H9 (cell line): Measurements from ENCODE around the gene PPP1R18. TPM values are rescaled to one million over a fixed set of nuclear protein-coding genes. Genes with fewer than 3 reads are reported as not detected.

Experiments used
- DNase-seq: peaks from one replicate; pipeline ENCODE4 v3.0.0-alpha.2; 2017
- H2AFZ ChIP-seq: one replicate; pipeline ENCODE4 v1.6.1; 2013; ENCODE audit warnings: mild to moderate bottlenecking, low read length, control low read depth, moderate library complexity
- H2AK5ac ChIP-seq: 2 replicates; pipeline ENCODE4 v1.6.1; 2013; ENCODE audit warnings: low read length, control low read depth, mixed read lengths; ENCODE audit not compliant: insufficient read length
- H2BK120ac ChIP-seq: one replicate; pipeline ENCODE4 v1.6.1; 2013; ENCODE audit warnings: low read depth, mild to moderate bottlenecking, low read length, control low read depth, inconsistent platforms; ENCODE audit not compliant: poor library complexity, severe bottlenecking
- H2BK12ac ChIP-seq: 2 replicates; pipeline ENCODE4 v1.6.1; 2013; ENCODE audit warnings: low read length, control low read depth, mixed read lengths, low read depth; ENCODE audit not compliant: insufficient read length
- H2BK15ac ChIP-seq: 2 replicates; pipeline ENCODE4 v1.6.1; 2013; ENCODE audit warnings: low read depth, low read length, control low read depth
- H2BK20ac ChIP-seq: one replicate; pipeline ENCODE4 v1.6.1; 2013; ENCODE audit warnings: low read depth, mild to moderate bottlenecking, low read length, control low read depth, inconsistent platforms; ENCODE audit not compliant: poor library complexity, severe bottlenecking
- H2BK5ac ChIP-seq: 2 replicates; pipeline ENCODE4 v1.6.1; 2013; ENCODE audit warnings: low read length, control low read depth, mixed read lengths; ENCODE audit not compliant: insufficient read length
- H3K14ac ChIP-seq: 2 replicates; pipeline ENCODE4 v1.6.1; 2013; ENCODE audit warnings: low read length, control low read depth; ENCODE audit not compliant: insufficient read depth
- H3K18ac ChIP-seq: 2 replicates; pipeline ENCODE4 v1.6.1; 2013; ENCODE audit warnings: low read depth, mild to moderate bottlenecking, mixed read lengths, low read length, control low read depth; ENCODE audit not compliant: insufficient read length
- H3K23ac ChIP-seq: 2 replicates; pipeline ENCODE4 v1.6.1; 2013; ENCODE audit warnings: low read length, control low read depth, mixed read lengths, low read depth; ENCODE audit not compliant: insufficient read length
- H3K23me2 ChIP-seq: 2 replicates; pipeline ENCODE4 v1.6.1; 2013; ENCODE audit warnings: low read depth, mild to moderate bottlenecking, mixed read lengths, low read length, control low read depth; ENCODE audit not compliant: insufficient read length, poor library complexity, severe bottlenecking
- H3K27ac ChIP-seq: 2 replicates; pipeline ENCODE4 v1.5.1; 2013; ENCODE audit warnings: low read length, control low read depth, mixed read lengths, low read depth; ENCODE audit not compliant: insufficient read length
- H3K27me3 ChIP-seq: 2 replicates; pipeline ENCODE4 v1.6.1; 2013; ENCODE audit warnings: low read length, control low read depth, inconsistent platforms; ENCODE audit not compliant: insufficient read depth
- H3K4ac ChIP-seq: 2 replicates; pipeline ENCODE4 v1.6.1; 2013; ENCODE audit warnings: low read depth, mild to moderate bottlenecking, control low read depth, inconsistent platforms, low read length, moderate library complexity
- H3K4me1 ChIP-seq: 2 replicates; pipeline ENCODE4 v1.6.1; 2013; ENCODE audit warnings: low read length, control low read depth, inconsistent platforms; ENCODE audit not compliant: insufficient read depth
- H3K4me2 ChIP-seq: 2 replicates; pipeline ENCODE4 v1.6.1; 2013; ENCODE audit warnings: low read length, control low read depth, mixed read lengths; ENCODE audit not compliant: insufficient read length, insufficient read depth
- H3K56ac ChIP-seq: 2 replicates; pipeline ENCODE4 v1.6.1; 2013; ENCODE audit warnings: low read depth, mild to moderate bottlenecking, mixed read lengths, low read length, control low read depth; ENCODE audit not compliant: insufficient read length
- H3K79me1 ChIP-seq: 2 replicates; pipeline ENCODE4 v1.6.1; 2013; ENCODE audit warnings: low read depth, mild to moderate bottlenecking, moderate library complexity, low read length, control low read depth, inconsistent platforms; ENCODE audit not compliant: insufficient read depth, poor library complexity, severe bottlenecking
- H3K79me2 ChIP-seq: 2 replicates; pipeline ENCODE4 v1.6.1; 2013; ENCODE audit warnings: low read length, control low read depth, inconsistent platforms; ENCODE audit not compliant: insufficient read depth
- H3K9ac ChIP-seq: 2 replicates; pipeline ENCODE4 v1.6.1; 2013; ENCODE audit warnings: low read length, control low read depth, mixed read lengths; ENCODE audit not compliant: insufficient read length; ENCODE audit errors: extremely low read depth
- H3K9me3 ChIP-seq: one replicate; pipeline ENCODE4 v1.6.1; 2013; ENCODE audit warnings: low read depth, low read length, inconsistent platforms; ENCODE audit not compliant: control insufficient read depth
- H3T11ph ChIP-seq: one replicate; pipeline ENCODE4 v1.6.1; 2013; ENCODE audit warnings: mild to moderate bottlenecking, low read length, control low read depth, inconsistent platforms
- H4K20me1 ChIP-seq: one replicate; pipeline ENCODE4 v1.6.1; 2013; ENCODE audit not compliant: control insufficient read depth, insufficient read length, insufficient read depth
- H4K5ac ChIP-seq: 2 replicates; pipeline ENCODE4 v1.6.1; 2013; ENCODE audit warnings: low read depth, mild to moderate bottlenecking, mixed read lengths, low read length, control low read depth; ENCODE audit not compliant: insufficient read length
- H4K8ac ChIP-seq: replicated peaks from 2 replicates; pipeline ENCODE4 v1.6.1; 2013; ENCODE audit warnings: low read length, control low read depth, mixed read lengths, low read depth; ENCODE audit not compliant: insufficient read length
- H4K91ac ChIP-seq: 2 replicates; pipeline ENCODE4 v1.6.1; 2013; ENCODE audit warnings: low read depth, mild to moderate bottlenecking, moderate library complexity, mixed read lengths, low read length, control low read depth; ENCODE audit not compliant: insufficient read length
- H3K27ac Mint-ChIP-seq, 3 experiments: 2 replicates in 2 of 3; 3 replicates in 1 of 3; pipeline ENCODE4 v1.8.0; 2020 to 2021; ENCODE audit warnings: mixed read lengths in 3 of 3, mild to moderate bottlenecking in 1 of 3, moderate library complexity in 1 of 3
- H3K27me3 Mint-ChIP-seq: 2 replicates; pipeline ENCODE4 v1.8.0; 2021; ENCODE audit warnings: low read depth, mild to moderate bottlenecking, moderate library complexity, mixed read lengths
- H3K36me3 Mint-ChIP-seq, 3 experiments: 2 replicates in 2 of 3; 3 replicates in 1 of 3; pipeline ENCODE4 v1.8.0; 2020 to 2021; ENCODE audit warnings: low read depth in 3 of 3, mixed read lengths in 3 of 3; ENCODE audit not compliant: insufficient read depth in 1 of 3
- H3K4me1 Mint-ChIP-seq, 2 experiments: 2 replicates each; pipeline ENCODE4 v1.8.0; 2020; ENCODE audit warnings: mixed read lengths in 2 of 2
- H3K4me3 Mint-ChIP-seq, 2 experiments: 2 replicates in 1 of 2; 3 replicates in 1 of 2; pipeline ENCODE4 v1.8.0; 2020 to 2021; ENCODE audit warnings: mild to moderate bottlenecking in 2 of 2, mixed read lengths in 2 of 2, moderate library complexity in 1 of 2
- H3K9me3 Mint-ChIP-seq, 2 experiments: 2 replicates in 1 of 2; 3 replicates in 1 of 2; pipeline ENCODE4 v1.8.0; 2020; ENCODE audit warnings: mild to moderate bottlenecking in 2 of 2, mixed read lengths in 2 of 2, moderate library complexity in 1 of 2
- CTCF ChIP-seq: fragments of 200-600 bp; sonication (generic); conservative IDR thresholded peaks from 3 replicates; pipeline ENCODE4 v1.8.0; 2021; ENCODE audit warnings: antibody characterized with exemption, mild to moderate bottlenecking
- WGBS: extraction: QIAGEN DNeasy Blood & Tissue Kit; methylation state at CpG from one replicate; pipeline ENCODE4 v1.1.7; 2013; ENCODE audit warnings: missing lambda C conversion rate, low lambda C conversion rate, mixed read lengths; ENCODE audit not compliant: insufficient read length; ENCODE audit errors: extremely low coverage; 5-methylcytosine and 5-hydroxymethylcytosine counted together
- total RNA-seq: library from RNA; stranded (reverse); gene quantifications from 2 replicates; pipeline ENCODE4 v1.2.1, GENCODE V29; 2021

The PPP1R18 gene
- total RNA-seq, 1 experiment from 2014 or later: 28.0 TPM

GRCh38 chr6:30654798-30655742, 31.4 kb downstream of the PPP1R18 start:
- no peak overlapping the region; a peak in 1 of 7 replicates for H3K27ac Mint-ChIP-seq

More at GRCh38 chr6:30654798-30655742, 31.4 kb downstream of the PPP1R18 start:
- Histone ChIP-seq H2AFZ (no peak overlapping the region), H3K9me3 (no peaks in the 10 kb centered on the region), H2BK5ac (no peak overlapping the region), H3K79me1 (no peaks in the 10 kb centered on the region), H3K18ac (no peak overlapping the region), H3K79me2 (no peaks in the 10 kb centered on the region), H3T11ph (no peak overlapping the region), H2BK12ac (no peak overlapping the region), H3K4ac (no peak overlapping the region), H3K4me1 (no peaks in the 10 kb centered on the region), H4K91ac (no peak overlapping the region), H3K27me3 (no peaks in the 10 kb centered on the region), H4K5ac (no peak overlapping the region), H4K8ac (no peak overlapping the region), H3K23ac (no peak overlapping the region), H3K23me2 (no peaks in the 10 kb centered on the region), H3K4me2 (no peak overlapping the region), H3K56ac (no peak overlapping the region), H3K9ac (no peak overlapping the region), H4K20me1 (no peaks in the 10 kb centered on the region), H3K14ac (no peak overlapping the region), H2BK15ac (no peak overlapping the region), H2BK120ac (no peak overlapping the region), H2AK5ac (no peak overlapping the region), H2BK20ac (no peak overlapping the region), H3K27ac (no peak overlapping the region)
- Mint-ChIP-seq H3K4me3 (no peak overlapping the region; a peak in 1 of 5 replicates), H3K9me3 (no peaks in the 10 kb centered on the region), H3K4me1 (no peaks in the 10 kb centered on the region), H3K36me3 (peaks cover 32 to 88% (median 72%) of the 10 kb centered on the region in 3 experiments; a peak in 6 of 7 replicates), H3K27me3 (no peaks in the 10 kb centered on the region)
- no peak for DNase-seq
- no CpG with 5 or more reads among the region's 19 CpGs for WGBS
- no peak for TF ChIP-seq CTCF
